T-helper 1 cell treated with Interleukin-12 subunit alpha and Interleukin-12 subunit beta and Interleukin-4 antibody, amounts not matched to agents 30 ng/mL and 1 ng/mL, for 36 hours (primary cell): ENCODE measurements around the gene VPS8. TPM values are rescaled to one million over a fixed set of nuclear protein-coding genes. Genes with fewer than 3 reads are reported as not detected.
"Not testable (repeated sequence)": the region's sequence is repeated elsewhere in the genome, so short reads cannot be mapped to it uniquely, and the experiment has no call there.

ENCODE experiments used
- intact Hi-C: fragments of 100-400 bp; cut with micrococcal nuclease; formaldehyde crosslinking; loops from one replicate; pipeline ENCODE4 v1.15.1; 2024
- total RNA-seq: library from RNA; stranded (reverse); gene quantifications from 2 replicates; pipeline ENCODE4 v1.2.3, GENCODE V29; 2022

The VPS8 gene
- total RNA-seq, 1 donor from 2014 or later: 82.6 TPM

GRCh38 chr3:184864000-184864399, 52.0 kb downstream of the VPS8 start:
- intact Hi-C loops: no loop called here

GRCh38 chr3:184868477-184868876, 56.5 kb downstream of the VPS8 start:
- intact Hi-C loops: no loop called here

- intact Hi-C loops: loop anchor here (1.0 kb wide), 2 partner anchors 57 to 61 kb away; no protein-coding TSS in a partner anchor
Measured at GRCh38 chr3:184872200-184872599, 60.2 kb downstream of the VPS8 start.

- intact Hi-C loops: no loop called here
Measured at GRCh38 chr3:184873141-184873540, 61.2 kb downstream of the VPS8 start.

- intact Hi-C loops: loop anchor here (1.0 kb wide), 3 partner anchors 301 to 433 kb away; no protein-coding TSS in a partner anchor
Measured at GRCh38 chr3:184874709-184875644, 63.0 kb downstream of the VPS8 start.

- intact Hi-C loops: no loop called here
Measured at GRCh38 chr3:184880276-184881019, 68.5 kb downstream of the VPS8 start.

GRCh38 chr3:184884359-184885017, 72.5 kb downstream of the VPS8 start:
- intact Hi-C loops: no loop called here

- intact Hi-C loops: no loop called here
Measured at GRCh38 chr3:184885112-184885511, 73.1 kb downstream of the VPS8 start.

GRCh38 chr3:184887574-184887973, 75.6 kb downstream of the VPS8 start:
- intact Hi-C loops: no loop called here

- intact Hi-C loops: no loop called here
Measured at GRCh38 chr3:184889312-184889904, 77.4 kb downstream of the VPS8 start.

GRCh38 chr3:184894051-184894450, 82.1 kb downstream of the VPS8 start:
- intact Hi-C loops: no loop called here

- intact Hi-C loops: no loop called here
Measured at GRCh38 chr3:184895350-184895749, 83.4 kb downstream of the VPS8 start.

GRCh38 chr3:184896336-184896735, 84.4 kb downstream of the VPS8 start:
- intact Hi-C loops: no loop called here

GRCh38 chr3:184899953-184900595, 88.1 kb downstream of the VPS8 start:
- intact Hi-C loops: no loop called here

- intact Hi-C loops: not testable (repeated sequence)
Measured at GRCh38 chr3:184907031-184907430, 95.1 kb downstream of the VPS8 start.

GRCh38 chr3:184907681-184908649, 96.0 kb downstream of the VPS8 start:
- intact Hi-C loops: no loop called here

- intact Hi-C loops: no loop called here
Measured at GRCh38 chr3:184908859-184909258, 96.9 kb downstream of the VPS8 start.

GRCh38 chr3:184910664-184911063, 98.7 kb downstream of the VPS8 start:
- intact Hi-C loops: no loop called here

GRCh38 chr3:184911570-184911969, 99.6 kb downstream of the VPS8 start:
- intact Hi-C loops: no loop called here

- intact Hi-C loops: no loop called here
Measured at GRCh38 chr3:184912163-184912562, 100.2 kb downstream of the VPS8 start.
